IMR-90 (cell line): Measurements from ENCODE around the gene PAX8.

ENCODE experiments used
- CHD1 ChIP-seq: IDR thresholded peaks from 2 replicates; pipeline ENCODE4 v1.6.1; 2012; ENCODE audit warnings: low read depth, low read length, improper control_type of control experiment
- CTCF ChIP-seq: conservative IDR thresholded peaks from 2 replicates; pipeline ENCODE4 v1.5.1; 2012; ENCODE audit warnings: mild to moderate bottlenecking, low read depth, low read length, improper control_type of control experiment
- MAFK ChIP-seq: IDR thresholded peaks from 2 replicates; pipeline ENCODE4 v1.6.1; 2012; ENCODE audit warnings: low read depth, low read length, improper control_type of control experiment
- MAZ ChIP-seq: IDR thresholded peaks from 2 replicates; pipeline ENCODE4 v1.6.1; 2012; ENCODE audit warnings: low read depth, mild to moderate bottlenecking, low read length, improper control_type of control experiment, moderate library complexity, borderline replicate concordance
- MXI1 ChIP-seq: IDR thresholded peaks from 2 replicates; pipeline ENCODE4 v1.6.1; 2012; ENCODE audit warnings: low read depth, mild to moderate bottlenecking, low read length, moderate library complexity, borderline replicate concordance
- POLR2A ChIP-seq: IDR thresholded peaks from 2 replicates; pipeline ENCODE4 v1.6.1; 2012; ENCODE audit warnings: mild to moderate bottlenecking, low read depth, low read length
- RAD21 ChIP-seq: IDR thresholded peaks from 2 replicates; pipeline ENCODE4 v1.6.1; 2012; ENCODE audit warnings: low read length, improper control_type of control experiment
- SMC3 ChIP-seq: fragments of 150-350 bp; IDR thresholded peaks from 2 replicates; pipeline ENCODE4 v1.6.1; 2016; ENCODE audit warnings: low read depth, mild to moderate bottlenecking, antibody characterized with exemption, low read length, moderate library complexity
- TF ChIP-seq, protein P1 (sequence below): fragments of 150-350 bp; IDR thresholded peaks from 2 replicates; pipeline ENCODE4 v1.6.1; 2017; ENCODE audit warnings: mild to moderate bottlenecking, antibody characterized with exemption, low read length, low read depth

- no peak for TF ChIP-seq CTCF
- TF ChIP-seq MAZ = no peak
- no peak for TF ChIP-seq SMC3
- TF ChIP-seq POLR2A = no peak
- no peak for TF ChIP-seq MAFK
- no peak for TF ChIP-seq RAD21
- TF ChIP-seq, protein P1, sequence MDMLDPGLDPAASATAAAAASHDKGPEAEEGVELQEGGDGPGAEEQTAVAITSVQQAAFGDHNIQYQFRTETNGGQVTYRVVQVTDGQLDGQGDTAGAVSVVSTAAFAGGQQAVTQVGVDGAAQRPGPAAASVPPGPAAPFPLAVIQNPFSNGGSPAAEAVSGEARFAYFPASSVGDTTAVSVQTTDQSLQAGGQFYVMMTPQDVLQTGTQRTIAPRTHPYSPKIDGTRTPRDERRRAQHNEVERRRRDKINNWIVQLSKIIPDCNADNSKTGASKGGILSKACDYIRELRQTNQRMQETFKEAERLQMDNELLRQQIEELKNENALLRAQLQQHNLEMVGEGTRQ = no peak
- TF ChIP-seq CHD1 = no peak
- TF ChIP-seq MXI1 = no peak
These were observed 3.4 kb upstream of the PAX8 start for GRCh38 chr2:113281910-113282746.
